RWPE1 (cell line): Measurements from ENCODE around the gene C1orf21.
A peak's percentile ranks its signal among the peaks of the same experiment; 100 is the strongest.

ENCODE experiments used
- CTCF ChIA-PET: fragments of 350-600 bp; sonication (Branson Sonifier 250); formaldehyde crosslinking; extraction: SDS; loops from one replicate; lab custom pipeline; 2021; lab: Yijun Ruan, JAX
- POLR2A ChIA-PET: fragments of 400-600 bp; formaldehyde crosslinking; extraction: SDS; loops from one replicate; lab custom pipeline; 2020; ENCODE audit warnings: antibody characterized with exemption; ENCODE audit not compliant: low non-redundant PET; lab: Yijun Ruan, JAX
- DNase-seq: peaks from one replicate; pipeline ENCODE4 v3.0.0; 2012; ENCODE audit warnings: low spot score
- H3K27ac ChIP-seq: fragments of 450-650 bp; 2 replicates; pipeline ENCODE4 v1.5.1; 2017
- TF ChIP-seq, protein P1 (sequence below): fragments of 450-650 bp; conservative IDR thresholded peaks from 2 replicates; pipeline ENCODE4 v1.5.1; 2017; ENCODE audit warnings: low read depth, mild to moderate bottlenecking

Gene C1orf21

DNA sequence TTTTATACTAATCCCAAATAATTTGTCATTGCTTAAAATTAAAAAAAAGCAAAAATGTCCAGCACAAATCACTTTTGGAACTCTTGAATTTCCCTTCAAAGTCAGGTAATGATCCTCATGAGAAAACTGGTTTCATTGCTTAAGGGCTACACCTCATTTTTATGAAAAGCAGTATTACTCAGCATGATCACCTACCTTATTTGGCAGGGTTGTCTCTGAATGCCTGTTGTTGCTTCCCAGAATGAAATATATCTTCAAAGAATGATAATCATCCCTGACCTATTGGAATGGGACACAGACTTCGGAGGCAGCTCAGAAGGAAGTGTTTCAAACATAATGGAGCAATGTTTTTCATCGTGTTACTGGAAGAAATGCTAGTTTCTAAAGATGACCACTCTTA, 29.7 kb downstream of the C1orf21 start:
- DNase-seq, result peak; percentile 68
- TF ChIP-seq, protein P1, sequence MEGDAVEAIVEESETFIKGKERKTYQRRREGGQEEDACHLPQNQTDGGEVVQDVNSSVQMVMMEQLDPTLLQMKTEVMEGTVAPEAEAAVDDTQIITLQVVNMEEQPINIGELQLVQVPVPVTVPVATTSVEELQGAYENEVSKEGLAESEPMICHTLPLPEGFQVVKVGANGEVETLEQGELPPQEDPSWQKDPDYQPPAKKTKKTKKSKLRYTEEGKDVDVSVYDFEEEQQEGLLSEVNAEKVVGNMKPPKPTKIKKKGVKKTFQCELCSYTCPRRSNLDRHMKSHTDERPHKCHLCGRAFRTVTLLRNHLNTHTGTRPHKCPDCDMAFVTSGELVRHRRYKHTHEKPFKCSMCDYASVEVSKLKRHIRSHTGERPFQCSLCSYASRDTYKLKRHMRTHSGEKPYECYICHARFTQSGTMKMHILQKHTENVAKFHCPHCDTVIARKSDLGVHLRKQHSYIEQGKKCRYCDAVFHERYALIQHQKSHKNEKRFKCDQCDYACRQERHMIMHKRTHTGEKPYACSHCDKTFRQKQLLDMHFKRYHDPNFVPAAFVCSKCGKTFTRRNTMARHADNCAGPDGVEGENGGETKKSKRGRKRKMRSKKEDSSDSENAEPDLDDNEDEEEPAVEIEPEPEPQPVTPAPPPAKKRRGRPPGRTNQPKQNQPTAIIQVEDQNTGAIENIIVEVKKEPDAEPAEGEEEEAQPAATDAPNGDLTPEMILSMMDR, result no peak
- H3K27ac ChIP-seq, result no peak overlapping the region
- POLR2A ChIA-PET, result no interaction called here
- CTCF ChIA-PET, result interaction anchor here (1.1 kb wide), 1 partner anchor 16 kb away, joined by 4 read pairs; no protein-coding TSS in a partner anchor

DNA sequence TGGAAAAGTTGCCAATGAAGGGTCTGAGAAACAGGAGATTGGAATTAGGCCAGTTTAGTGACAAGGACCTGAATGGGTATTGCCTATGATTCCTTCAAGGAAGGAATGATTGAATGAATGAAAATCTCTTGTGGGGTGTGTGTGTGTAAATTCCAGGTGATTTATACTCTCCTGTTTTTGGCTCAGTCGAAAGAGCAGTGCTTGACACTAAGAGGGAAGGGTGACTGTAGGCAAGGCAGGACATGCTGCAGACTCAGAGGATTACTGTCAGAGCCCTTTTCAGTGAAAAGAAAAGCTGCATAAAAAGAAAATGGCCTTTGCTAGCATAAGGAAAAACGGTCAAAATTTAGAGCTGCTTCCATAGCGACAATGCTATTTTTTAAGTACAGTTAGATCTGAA, 30.1 kb downstream of the C1orf21 start:
- ChIA-PET POLR2A (no interaction called here), CTCF (no interaction called here)
- no peak for DNase-seq
- TF ChIP-seq, protein P1, result no peak
- no peak overlapping the region for H3K27ac ChIP-seq

DNA sequence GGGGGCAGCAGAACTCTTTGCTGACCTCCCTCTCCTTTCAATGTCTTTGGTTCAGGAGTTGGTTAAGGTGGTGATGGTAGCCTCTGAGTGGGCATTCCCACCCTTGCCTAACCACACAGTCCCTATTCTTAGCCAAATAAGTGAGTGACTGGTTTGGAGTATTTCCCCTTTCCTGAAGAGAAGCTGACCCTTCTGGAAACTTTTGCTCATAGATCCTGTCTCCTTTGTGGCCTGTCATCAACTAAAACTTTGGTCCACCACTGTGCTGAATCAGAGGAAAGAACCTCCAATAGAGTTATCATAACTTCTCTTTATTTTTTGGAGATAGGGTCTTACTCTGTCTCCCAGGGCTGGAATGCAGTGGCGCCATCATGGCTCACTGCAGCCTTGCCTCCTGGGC, 31.1 kb downstream of the C1orf21 start:
- ChIA-PET POLR2A (no interaction called here), CTCF (no interaction called here)
- DNase-seq, result no peak
- TF ChIP-seq, protein P1, result no peak
- no peak overlapping the region for H3K27ac ChIP-seq

DNA sequence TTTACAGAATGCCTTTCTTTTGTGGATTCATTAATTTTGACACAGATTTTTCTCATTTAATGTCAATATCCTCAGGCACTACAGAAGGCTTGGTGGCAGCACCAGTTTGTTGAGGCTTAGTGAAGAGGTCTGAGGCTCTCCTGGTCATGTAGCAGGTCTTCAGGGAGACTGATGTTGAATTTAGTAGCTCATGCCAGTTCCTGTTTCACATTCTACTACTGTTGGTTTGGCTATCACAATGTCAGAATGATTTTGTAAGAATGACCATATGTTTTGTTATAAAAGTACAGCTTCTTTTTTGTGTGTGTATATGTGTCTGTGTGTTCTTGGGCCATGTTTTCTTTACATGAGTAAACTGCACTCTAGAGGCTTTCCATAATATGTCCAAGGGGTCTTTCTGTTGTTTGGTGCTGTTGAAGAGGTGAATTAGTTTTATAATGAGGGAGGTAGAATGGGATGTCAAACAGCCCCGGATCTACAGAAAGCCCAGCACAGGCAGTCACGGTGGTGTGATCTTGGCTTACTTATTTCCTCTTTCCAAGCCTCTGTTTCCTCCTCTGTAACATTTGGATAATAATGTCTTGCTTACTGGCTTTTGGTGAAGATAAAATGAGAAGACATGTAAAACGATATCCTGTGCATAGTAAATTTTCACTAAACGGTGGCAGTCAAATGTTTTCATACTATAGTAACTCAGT, 32.0 kb downstream of the C1orf21 start:
- ChIA-PET CTCF (no interaction called here), POLR2A (no interaction called here)
- TF ChIP-seq, protein P1, result no peak
- no peak overlapping the region for H3K27ac ChIP-seq
- DNase-seq, result no peak

DNA sequence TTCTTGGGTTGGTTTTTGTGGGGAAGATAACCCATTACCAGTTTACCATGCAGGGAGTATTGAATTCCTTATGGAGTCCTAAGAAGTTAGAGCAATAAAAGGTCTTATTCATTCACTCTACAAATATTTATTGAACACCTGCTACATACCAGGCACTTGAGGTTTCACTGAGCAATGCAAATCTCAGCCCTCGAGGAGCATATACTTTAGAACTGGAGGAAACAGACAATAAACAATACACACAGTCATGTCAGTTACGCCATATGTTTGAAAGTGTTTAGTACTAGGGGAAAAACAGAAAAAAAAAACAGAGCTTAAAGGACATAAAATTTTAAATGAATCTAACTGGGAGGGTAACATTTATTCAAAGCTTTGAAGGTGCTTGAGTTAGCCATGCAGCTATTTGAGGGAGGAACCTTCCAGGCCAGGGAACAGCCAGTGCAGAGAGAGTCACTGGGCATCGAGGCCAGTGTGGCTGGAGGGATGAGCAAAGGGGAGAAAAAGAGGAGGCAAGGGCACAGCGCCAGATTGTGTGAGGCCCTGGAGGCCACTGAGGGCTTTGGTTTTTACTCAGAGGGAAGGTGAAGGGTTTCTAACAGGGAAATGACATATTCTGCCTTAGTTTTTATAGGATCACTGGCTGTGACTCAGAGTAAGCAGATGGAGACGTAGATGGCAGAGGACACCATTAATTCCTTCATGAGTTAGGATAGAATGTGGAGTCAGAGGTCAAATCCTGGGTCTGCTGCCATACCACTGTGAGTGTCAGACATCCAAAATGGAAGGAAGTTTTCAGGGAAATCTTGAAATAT, 32.7 kb downstream of the C1orf21 start:
- H3K27ac ChIP-seq, result peak overlapping the region; percentile 33; the same call in 1 of the 2 replicates
- ChIA-PET CTCF (interaction anchor here (0.5 kb wide), 1 partner anchor 937 kb away, joined by 3 read pairs; no protein-coding TSS in a partner anchor), POLR2A (no interaction called here)
- DNase-seq, result no peak
- TF ChIP-seq, protein P1, result no peak

DNA sequence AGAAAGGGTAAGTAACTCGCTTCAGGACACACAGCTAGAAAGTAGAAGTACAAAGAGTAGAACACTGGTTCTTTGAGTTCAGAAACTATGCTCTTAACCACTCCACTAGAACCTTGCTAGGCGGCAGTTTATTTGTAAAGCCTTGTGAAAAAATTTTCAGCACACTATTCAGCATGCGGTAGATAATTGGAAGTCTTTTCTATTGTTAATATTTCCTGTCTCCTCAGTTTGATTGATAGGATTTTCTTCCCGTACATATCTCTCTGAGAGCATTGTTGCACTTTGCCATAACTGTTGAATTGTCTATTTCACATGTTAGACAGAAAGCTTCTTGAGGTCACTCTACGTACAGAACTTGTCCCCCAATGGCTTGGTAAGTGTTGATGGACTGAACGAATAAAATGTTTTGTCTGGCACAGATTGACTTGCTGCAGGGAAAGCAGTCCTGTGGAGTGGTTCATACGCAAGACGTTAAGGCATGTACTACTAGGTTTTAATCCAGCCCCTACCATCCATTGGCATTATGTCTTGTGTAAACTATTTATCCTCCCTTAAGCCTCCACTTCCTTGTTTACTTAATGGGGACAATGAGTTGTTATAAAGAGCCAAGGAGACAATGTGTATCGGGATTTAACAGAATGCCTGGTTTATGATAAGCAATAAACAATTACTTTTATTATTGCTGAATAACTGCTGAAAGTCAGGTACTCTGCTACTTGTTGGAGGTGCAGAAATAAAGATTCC, 35.8 kb downstream of the C1orf21 start:
- TF ChIP-seq, protein P1, result no peak
- H3K27ac ChIP-seq, result no peak overlapping the region
- no peak for DNase-seq
- ChIA-PET CTCF (interaction anchor here (1.0 kb wide), 1 partner anchor 33 kb away, joined by 3 read pairs; no protein-coding TSS in a partner anchor), POLR2A (no interaction called here)
